Activated naive CD8-positive, alpha-beta T cell (primary cell): Measurements from ENCODE around the gene ABLIM2.

ENCODE experiments used
- H3K27ac Mint-ChIP-seq: one replicate; pipeline ENCODE4 v1.8.0; 2021; ENCODE audit warnings: mixed read lengths
- H3K27me3 Mint-ChIP-seq: one replicate; pipeline ENCODE4 v1.8.0; 2021; ENCODE audit warnings: mixed read lengths
- H3K36me3 Mint-ChIP-seq: one replicate; pipeline ENCODE4 v1.8.0; 2021; ENCODE audit warnings: mixed read lengths
- H3K4me1 Mint-ChIP-seq: one replicate; pipeline ENCODE4 v1.8.0; 2021; ENCODE audit warnings: low read depth, mixed read lengths
- H3K4me3 Mint-ChIP-seq: one replicate; pipeline ENCODE4 v1.8.0; 2021; ENCODE audit warnings: mild to moderate bottlenecking, mixed read lengths
- H3K9me3 Mint-ChIP-seq: one replicate; pipeline ENCODE4 v1.8.0; 2021; ENCODE audit warnings: low read depth, mixed read lengths

The ABLIM2 gene

DNA sequence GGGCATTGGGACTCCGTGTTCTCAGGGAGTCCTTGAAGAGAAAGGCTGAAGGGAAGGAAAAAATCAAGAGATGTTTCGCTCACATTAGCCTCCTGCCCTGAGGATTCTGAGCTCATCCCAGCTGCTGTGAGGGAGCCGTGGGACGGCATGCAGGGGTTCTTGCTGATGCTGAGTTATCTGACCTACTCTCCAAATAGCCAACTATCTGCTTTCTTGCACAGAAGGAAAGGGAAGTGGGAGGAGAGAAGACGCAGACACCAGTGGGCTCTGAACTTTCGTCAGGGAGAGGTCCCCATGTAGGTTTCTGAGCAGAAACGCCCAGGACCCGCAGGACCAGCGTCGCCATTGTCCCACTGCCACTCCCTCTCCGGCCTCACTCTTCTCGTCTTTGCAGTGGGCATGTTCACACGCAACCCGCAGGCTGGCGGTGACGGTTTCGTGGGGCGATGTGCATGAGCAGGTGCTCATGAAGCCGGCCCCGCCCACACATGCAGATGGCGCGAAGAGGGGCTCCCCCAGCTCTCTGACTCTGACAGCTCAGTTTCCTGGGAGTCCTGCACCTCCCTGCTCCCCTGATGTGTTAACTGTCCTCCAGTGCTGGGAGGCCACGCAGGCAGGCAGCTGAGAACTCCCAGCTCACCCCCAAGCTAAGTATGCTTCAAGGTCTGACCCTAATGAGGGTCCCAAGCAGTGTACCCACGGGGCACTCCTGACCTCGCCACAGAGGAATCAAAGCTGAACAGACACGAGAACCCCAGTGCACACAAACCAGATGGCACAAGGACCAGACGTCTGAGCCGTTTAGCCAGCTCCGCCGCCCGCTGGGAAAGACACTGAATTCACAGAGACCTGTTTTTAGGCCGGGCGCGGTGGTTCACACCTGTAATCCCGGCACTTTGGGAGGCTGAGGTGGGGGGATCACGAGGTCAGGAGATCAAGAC is 13.6 kb upstream of the ABLIM2 start:
- H3K4me3 Mint-ChIP-seq = no peak overlapping the region
- H3K36me3 Mint-ChIP-seq = no peaks in the 10 kb centered on the region
- no peaks in the 10 kb centered on the region for H3K4me1 Mint-ChIP-seq
- H3K9me3 Mint-ChIP-seq = no peaks in the 10 kb centered on the region
- peaks cover 2% of the 10 kb centered on the region for H3K27me3 Mint-ChIP-seq
- no peak overlapping the region for H3K27ac Mint-ChIP-seq

DNA sequence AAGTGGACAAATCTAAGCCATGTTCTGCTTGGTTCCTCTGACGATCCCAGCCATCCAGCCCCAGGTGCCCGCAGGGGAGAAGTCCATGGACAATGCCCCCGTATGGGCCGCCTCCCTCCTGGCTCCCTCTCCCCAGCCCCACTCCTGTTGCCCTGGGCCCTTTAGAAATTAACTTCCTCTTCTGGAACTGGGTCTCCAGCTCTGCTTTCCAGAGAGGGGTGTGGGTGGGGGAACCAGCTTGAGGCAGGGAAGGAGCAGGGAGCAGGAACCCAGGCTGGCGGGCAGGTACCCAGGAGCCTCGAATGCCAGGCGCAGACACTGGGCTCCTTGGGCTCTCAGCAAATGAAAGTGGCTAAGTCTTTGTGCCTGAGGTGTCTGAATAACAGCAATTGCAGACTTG is 12.7 kb upstream of the ABLIM2 start:
- no peaks in the 10 kb centered on the region for H3K9me3 Mint-ChIP-seq
- H3K36me3 Mint-ChIP-seq = no peaks in the 10 kb centered on the region
- peaks cover 2% of the 10 kb centered on the region for H3K27me3 Mint-ChIP-seq
- H3K4me1 Mint-ChIP-seq = no peaks in the 10 kb centered on the region
- no peak overlapping the region for H3K4me3 Mint-ChIP-seq
- no peak overlapping the region for H3K27ac Mint-ChIP-seq

GRCh38 chr4:8170341-8170740 is 11.7 kb upstream of the ABLIM2 start:
- no peaks in the 10 kb centered on the region for H3K36me3 Mint-ChIP-seq
- H3K4me1 Mint-ChIP-seq = no peaks in the 10 kb centered on the region
- H3K9me3 Mint-ChIP-seq = no peaks in the 10 kb centered on the region

DNA sequence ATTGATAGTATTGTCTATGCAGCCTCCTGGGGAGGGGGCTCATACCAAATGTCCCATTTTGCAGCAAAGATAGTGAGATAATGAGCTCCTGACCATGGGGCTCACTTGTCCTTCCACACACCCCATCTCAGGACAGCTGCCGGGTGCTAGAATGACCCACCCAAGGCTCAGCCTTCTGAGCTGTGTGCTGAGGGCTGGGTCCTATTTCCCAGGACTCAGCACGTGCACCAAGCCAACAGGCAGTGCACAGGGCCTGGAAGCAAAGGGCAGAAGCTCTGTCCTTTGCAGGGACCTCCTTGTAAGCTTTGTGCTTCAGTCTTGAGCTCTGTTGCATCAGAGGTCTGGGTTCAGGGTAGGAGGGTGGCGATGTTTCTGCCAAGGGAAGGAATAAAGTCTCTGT is 11.2 kb upstream of the ABLIM2 start:
- no peaks in the 10 kb centered on the region for H3K4me1 Mint-ChIP-seq
- H3K9me3 Mint-ChIP-seq = no peaks in the 10 kb centered on the region
- H3K4me3 Mint-ChIP-seq = no peak overlapping the region
- H3K36me3 Mint-ChIP-seq = no peaks in the 10 kb centered on the region
- peaks cover 2% of the 10 kb centered on the region for H3K27me3 Mint-ChIP-seq
- no peak overlapping the region for H3K27ac Mint-ChIP-seq

More at GRCh38 chr4:8170341-8170740, 11.7 kb upstream of the ABLIM2 start:
- no peak overlapping the region for H3K27ac Mint-ChIP-seq
- H3K27me3 Mint-ChIP-seq = peaks cover 2% of the 10 kb centered on the region
- no peak overlapping the region for H3K4me3 Mint-ChIP-seq

GRCh38 chr4:8168832-8169598 is 10.4 kb upstream of the ABLIM2 start:
- Mint-ChIP-seq H3K4me1 (no peaks in the 10 kb centered on the region), H3K27me3 (peaks cover 2% of the 10 kb centered on the region), H3K4me3 (no peak overlapping the region), H3K9me3 (no peaks in the 10 kb centered on the region), H3K36me3 (no peaks in the 10 kb centered on the region), H3K27ac (no peak overlapping the region)

DNA sequence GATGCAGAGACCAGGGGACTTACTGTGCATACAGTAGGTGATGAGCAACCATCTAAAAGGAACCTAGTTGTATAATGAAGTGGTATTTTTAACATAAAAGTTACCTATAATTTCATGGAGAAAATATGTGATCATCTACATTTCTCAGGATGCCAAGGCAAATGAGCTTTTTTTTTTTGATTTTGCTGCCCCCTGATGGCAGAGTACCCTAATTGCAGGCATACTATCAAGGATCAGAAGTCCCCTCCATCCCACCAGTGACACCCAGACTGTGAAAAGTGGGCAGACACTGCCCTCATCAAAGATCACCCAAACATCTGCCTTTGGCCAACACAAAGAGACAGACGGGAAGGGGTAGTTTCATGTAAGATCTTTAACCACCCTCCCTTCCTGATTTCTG is 9.6 kb upstream of the ABLIM2 start:
- Mint-ChIP-seq H3K9me3 (no peaks in the 10 kb centered on the region), H3K27ac (no peak overlapping the region), H3K27me3 (peaks cover 2% of the 10 kb centered on the region), H3K4me1 (no peaks in the 10 kb centered on the region), H3K36me3 (no peaks in the 10 kb centered on the region), H3K4me3 (no peak overlapping the region)

DNA sequence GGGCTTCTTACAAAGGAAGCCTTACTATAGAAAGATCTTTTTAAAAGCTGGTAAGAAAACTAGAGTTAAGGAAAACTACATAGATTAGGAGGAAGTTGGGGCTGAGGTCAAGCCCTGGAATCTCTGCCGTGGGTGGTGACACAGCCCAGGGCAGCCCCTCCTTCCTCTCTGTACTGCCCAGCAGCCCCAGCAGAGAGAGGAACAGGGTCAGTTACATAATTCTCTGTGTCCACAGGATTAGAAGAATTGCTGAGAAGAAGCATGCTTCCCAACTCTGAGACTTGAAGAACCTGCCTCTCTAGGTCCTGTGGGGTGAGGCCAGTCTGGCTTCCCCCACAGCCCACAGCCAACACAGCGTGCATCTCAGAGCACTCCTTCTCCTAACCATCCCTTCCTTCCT is 9.2 kb upstream of the ABLIM2 start:
- Mint-ChIP-seq H3K9me3 (no peaks in the 10 kb centered on the region), H3K27me3 (peaks cover 2% of the 10 kb centered on the region), H3K36me3 (no peaks in the 10 kb centered on the region), H3K4me3 (no peak overlapping the region), H3K27ac (no peak overlapping the region), H3K4me1 (no peaks in the 10 kb centered on the region)

DNA sequence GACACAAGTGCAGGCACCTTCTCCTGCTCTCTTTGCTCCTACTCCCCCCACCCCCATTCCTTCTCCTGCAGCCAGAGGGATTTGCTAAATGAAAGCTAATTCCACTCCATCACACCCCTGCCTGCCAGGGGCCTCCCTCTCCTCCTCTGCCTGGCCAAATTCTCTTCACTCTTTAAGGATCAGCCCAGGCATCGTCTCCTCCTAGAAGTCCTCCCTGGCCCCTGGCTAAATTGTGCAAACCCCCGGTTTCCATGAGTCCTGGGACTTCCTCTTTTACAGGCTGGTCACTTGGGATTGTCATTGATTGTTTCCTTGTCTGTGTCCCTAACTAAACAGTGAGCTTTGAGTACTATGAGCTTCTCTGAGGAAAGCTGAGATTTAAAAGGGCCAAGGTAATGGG is 8.7 kb upstream of the ABLIM2 start:
- H3K36me3 Mint-ChIP-seq = no peaks in the 10 kb centered on the region
- no peak overlapping the region for H3K4me3 Mint-ChIP-seq
- H3K27me3 Mint-ChIP-seq = peaks cover 2% of the 10 kb centered on the region
- H3K27ac Mint-ChIP-seq = no peak overlapping the region
- H3K9me3 Mint-ChIP-seq = no peaks in the 10 kb centered on the region
- H3K4me1 Mint-ChIP-seq = no peaks in the 10 kb centered on the region

GRCh38 chr4:8165374-8165896 is 6.8 kb upstream of the ABLIM2 start:
- Mint-ChIP-seq H3K9me3 (no peaks in the 10 kb centered on the region), H3K4me3 (no peak overlapping the region), H3K36me3 (no peaks in the 10 kb centered on the region), H3K27me3 (peaks cover 2% of the 10 kb centered on the region), H3K27ac (no peak overlapping the region), H3K4me1 (peaks cover 3% of the 10 kb centered on the region)

- H3K4me1 Mint-ChIP-seq = peaks cover 7% of the 10 kb centered on the region
- peaks cover 2% of the 10 kb centered on the region for H3K27me3 Mint-ChIP-seq
Measured at GRCh38 chr4:8164687-8165086, 6.1 kb upstream of the ABLIM2 start.

GRCh38 chr4:8164194-8164565 is 5.6 kb upstream of the ABLIM2 start:
- no peak overlapping the region for H3K4me3 Mint-ChIP-seq
- H3K9me3 Mint-ChIP-seq = no peaks in the 10 kb centered on the region
- H3K36me3 Mint-ChIP-seq = no peaks in the 10 kb centered on the region
- peaks cover 2% of the 10 kb centered on the region for H3K27me3 Mint-ChIP-seq
- no peak overlapping the region for H3K27ac Mint-ChIP-seq
- peaks cover 10% of the 10 kb centered on the region for H3K4me1 Mint-ChIP-seq

More at GRCh38 chr4:8164687-8165086, 6.1 kb upstream of the ABLIM2 start:
- H3K9me3 Mint-ChIP-seq = no peaks in the 10 kb centered on the region
- H3K4me3 Mint-ChIP-seq = no peak overlapping the region
- no peaks in the 10 kb centered on the region for H3K36me3 Mint-ChIP-seq
- no peak overlapping the region for H3K27ac Mint-ChIP-seq

DNA sequence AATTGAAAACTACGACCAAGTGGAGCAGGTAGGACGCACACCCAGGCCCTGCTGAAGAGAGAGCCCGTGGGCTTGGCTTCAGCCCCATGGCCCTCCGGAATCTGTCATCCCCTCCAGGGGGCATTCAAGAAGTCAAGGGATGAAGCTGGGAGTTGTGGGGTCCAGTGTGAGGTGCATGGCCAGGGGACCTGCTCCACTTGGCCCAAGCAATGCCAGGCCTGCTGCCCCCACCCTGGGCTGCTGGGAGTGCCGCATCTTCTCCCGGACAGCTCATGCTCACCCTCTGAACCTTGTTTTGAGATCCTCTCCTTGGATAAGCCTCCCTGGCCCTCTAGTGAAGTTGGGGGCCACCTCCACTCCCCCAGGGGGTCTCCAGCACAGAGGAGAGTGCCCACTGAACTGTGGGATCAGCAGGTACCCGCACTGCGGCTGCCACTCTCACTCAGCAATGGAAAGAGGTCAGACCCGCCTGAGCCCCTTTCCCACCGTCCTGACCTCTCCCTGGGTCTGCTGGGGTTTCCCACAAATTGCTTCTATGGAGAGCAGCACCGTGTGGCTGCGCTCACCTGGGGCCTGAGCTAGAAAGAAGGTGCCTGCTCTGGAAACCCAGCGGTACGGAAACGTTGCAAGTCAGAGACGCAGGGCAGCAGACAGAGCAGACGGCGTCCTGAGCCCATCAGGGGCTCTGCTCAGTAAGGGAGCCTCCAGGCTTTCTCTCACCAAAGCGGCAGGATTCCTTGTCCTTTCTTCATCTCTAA is 5.0 kb upstream of the ABLIM2 start:
- no peak overlapping the region for H3K27ac Mint-ChIP-seq
- H3K27me3 Mint-ChIP-seq = peaks cover 2% of the 10 kb centered on the region
- H3K4me1 Mint-ChIP-seq = peaks cover 13% of the 10 kb centered on the region
- H3K9me3 Mint-ChIP-seq = no peaks in the 10 kb centered on the region
- H3K36me3 Mint-ChIP-seq = no peaks in the 10 kb centered on the region
- no peak overlapping the region for H3K4me3 Mint-ChIP-seq

DNA sequence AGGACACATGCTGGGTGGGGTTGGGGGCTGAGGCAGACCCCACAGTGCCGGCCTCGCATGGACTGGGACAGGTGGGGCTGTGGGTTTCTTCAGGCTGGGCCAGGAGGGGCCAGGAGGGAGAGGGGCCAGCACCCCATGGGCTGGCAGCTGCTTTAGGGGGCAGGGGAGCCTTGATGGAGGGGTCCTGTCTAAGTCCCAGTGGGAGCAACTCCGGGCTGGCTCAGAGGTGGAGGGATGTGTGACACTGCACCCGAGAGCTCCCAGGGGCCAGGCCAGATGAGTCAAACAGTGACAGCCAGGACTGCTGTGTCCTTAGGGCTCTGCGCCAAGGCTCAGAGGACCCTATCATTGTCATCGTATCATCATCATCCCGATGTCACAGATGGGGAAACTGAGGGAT is 4.4 kb upstream of the ABLIM2 start:
- Mint-ChIP-seq H3K36me3 (no peaks in the 10 kb centered on the region), H3K9me3 (no peaks in the 10 kb centered on the region), H3K27ac (no peak overlapping the region), H3K27me3 (peaks cover 2% of the 10 kb centered on the region), H3K4me3 (no peak overlapping the region), H3K4me1 (peaks cover 13% of the 10 kb centered on the region)

GRCh38 chr4:8162625-8163024 is 4.0 kb upstream of the ABLIM2 start:
- no peaks in the 10 kb centered on the region for H3K36me3 Mint-ChIP-seq
- H3K27me3 Mint-ChIP-seq = peaks cover 2% of the 10 kb centered on the region
- no peaks in the 10 kb centered on the region for H3K9me3 Mint-ChIP-seq
- H3K27ac Mint-ChIP-seq = no peak overlapping the region
- no peak overlapping the region for H3K4me3 Mint-ChIP-seq
- peaks cover 13% of the 10 kb centered on the region for H3K4me1 Mint-ChIP-seq

DNA sequence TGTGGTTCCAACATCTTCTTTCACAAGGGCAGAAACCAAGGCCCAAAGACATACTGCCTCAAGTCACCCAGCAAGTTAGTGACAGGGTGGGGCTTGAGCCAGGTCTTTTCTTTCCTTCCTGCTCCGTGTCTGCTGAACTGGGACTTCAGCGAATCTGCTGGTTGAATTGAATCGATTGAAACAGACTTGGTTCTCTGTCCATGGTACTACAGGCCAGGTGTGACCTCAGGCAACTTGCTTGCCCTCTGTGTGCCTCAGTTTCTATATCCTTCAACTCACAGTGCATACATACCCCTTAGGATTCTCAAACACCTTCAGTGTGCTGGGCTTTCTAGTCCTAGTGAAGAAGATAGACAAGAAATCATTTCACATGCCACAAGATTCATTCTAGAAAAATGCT is 2.0 kb upstream of the ABLIM2 start:
- Mint-ChIP-seq H3K9me3 (no peaks in the 10 kb centered on the region), H3K4me3 (peak overlapping the region; percentile 59), H3K36me3 (no peaks in the 10 kb centered on the region), H3K27ac (no peak overlapping the region), H3K27me3 (peaks cover 2% of the 10 kb centered on the region), H3K4me1 (peaks cover 13% of the 10 kb centered on the region)
